DOHH2 (cell line): ENCODE results near the gene NXPH3.

Source experiments
- EZH2phosphoT487 ChIP-seq: fragments of 200-600 bp; sonication (generic); IDR thresholded peaks from 2 replicates; pipeline ENCODE4 v1.6.1; 2017; ENCODE audit warnings: borderline replicate concordance, mild to moderate bottlenecking, antibody characterized with exemption, low read length, moderate library complexity, mixed read lengths
- TF ChIP-seq, protein P1 (sequence below): fragments of 200-600 bp; sonication (generic); IDR thresholded peaks from one replicate; pipeline ENCODE4 v1.5.1; 2014; ENCODE audit warnings: antibody characterized with exemption, mild to moderate bottlenecking, low read depth, low read length; ENCODE audit not compliant: poor library complexity, severe bottlenecking

DNA sequence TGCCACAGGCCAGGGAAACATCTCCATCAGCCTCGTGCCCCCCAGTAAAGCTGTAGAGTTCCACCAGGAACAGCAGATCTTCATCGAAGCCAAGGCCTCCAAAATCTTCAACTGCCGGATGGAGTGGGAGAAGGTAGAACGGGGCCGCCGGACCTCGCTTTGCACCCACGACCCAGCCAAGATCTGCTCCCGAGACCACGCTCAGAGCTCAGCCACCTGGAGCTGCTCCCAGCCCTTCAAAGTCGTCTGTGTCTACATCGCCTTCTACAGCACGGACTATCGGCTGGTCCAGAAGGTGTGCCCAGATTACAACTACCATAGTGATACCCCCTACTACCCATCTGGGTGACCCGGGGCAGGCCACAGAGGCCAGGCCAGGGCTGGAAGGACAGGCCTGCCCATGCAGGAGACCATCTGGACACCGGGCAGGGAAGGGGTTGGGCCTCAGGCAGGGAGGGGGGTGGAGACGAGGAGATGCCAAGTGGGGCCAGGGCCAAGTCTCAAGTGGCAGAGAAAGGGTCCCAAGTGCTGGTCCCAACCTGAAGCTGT, 3.4 kb downstream of the NXPH3 start:
- TF ChIP-seq, protein P1, sequence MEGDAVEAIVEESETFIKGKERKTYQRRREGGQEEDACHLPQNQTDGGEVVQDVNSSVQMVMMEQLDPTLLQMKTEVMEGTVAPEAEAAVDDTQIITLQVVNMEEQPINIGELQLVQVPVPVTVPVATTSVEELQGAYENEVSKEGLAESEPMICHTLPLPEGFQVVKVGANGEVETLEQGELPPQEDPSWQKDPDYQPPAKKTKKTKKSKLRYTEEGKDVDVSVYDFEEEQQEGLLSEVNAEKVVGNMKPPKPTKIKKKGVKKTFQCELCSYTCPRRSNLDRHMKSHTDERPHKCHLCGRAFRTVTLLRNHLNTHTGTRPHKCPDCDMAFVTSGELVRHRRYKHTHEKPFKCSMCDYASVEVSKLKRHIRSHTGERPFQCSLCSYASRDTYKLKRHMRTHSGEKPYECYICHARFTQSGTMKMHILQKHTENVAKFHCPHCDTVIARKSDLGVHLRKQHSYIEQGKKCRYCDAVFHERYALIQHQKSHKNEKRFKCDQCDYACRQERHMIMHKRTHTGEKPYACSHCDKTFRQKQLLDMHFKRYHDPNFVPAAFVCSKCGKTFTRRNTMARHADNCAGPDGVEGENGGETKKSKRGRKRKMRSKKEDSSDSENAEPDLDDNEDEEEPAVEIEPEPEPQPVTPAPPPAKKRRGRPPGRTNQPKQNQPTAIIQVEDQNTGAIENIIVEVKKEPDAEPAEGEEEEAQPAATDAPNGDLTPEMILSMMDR: no peak
- no peak for TF ChIP-seq EZH2phosphoT487
